Stimulated activated memory B cell treated with anti-CD40 and anti-IgM and Interleukin-4, amounts not matched to agents 10 μg/mL and 1 μg/mL and 100 μg/mL, for 72 hours (primary cell): ENCODE data around the gene TTC24.
"Not testable (repeated sequence)": the region's sequence is repeated elsewhere in the genome, so short reads cannot be mapped to it uniquely, and the experiment has no call there.

Experiments
- ATAC-seq: fragments of 150-1000 bp; cut with Tn5 transposase; 2 replicates; pipeline ENCODE4 v1.10.0; 2021
- H3K27ac Mint-ChIP-seq: one replicate; pipeline ENCODE4 v1.8.0; 2022; ENCODE audit warnings: mild to moderate bottlenecking, mixed read lengths
- H3K27me3 Mint-ChIP-seq: one replicate; pipeline ENCODE4 v1.8.0; 2022; ENCODE audit warnings: mixed read lengths
- H3K36me3 Mint-ChIP-seq: one replicate; pipeline ENCODE4 v1.8.0; 2022; ENCODE audit warnings: mixed read lengths
- H3K4me1 Mint-ChIP-seq: one replicate; pipeline ENCODE4 v1.8.0; 2022; ENCODE audit warnings: mixed read lengths
- H3K4me3 Mint-ChIP-seq: one replicate; pipeline ENCODE4 v1.8.0; 2022; ENCODE audit warnings: mild to moderate bottlenecking, moderate library complexity, mixed read lengths
- H3K9me3 Mint-ChIP-seq: one replicate; pipeline ENCODE4 v1.8.0; 2022; ENCODE audit warnings: mixed read lengths

The TTC24 gene

GRCh38 chr1:156571261-156571852 lies 8.2 kb upstream of the TTC24 start:
- peak overlapping the region; percentile 82 for H3K4me3 Mint-ChIP-seq
- ATAC-seq = no peak
- H3K4me1 Mint-ChIP-seq = peaks cover 12% of the 10 kb centered on the region
- H3K9me3 Mint-ChIP-seq = no peaks in the 10 kb centered on the region
- H3K27ac Mint-ChIP-seq = no peak overlapping the region
- H3K36me3 Mint-ChIP-seq = no peaks in the 10 kb centered on the region
- peaks cover 28% of the 10 kb centered on the region for H3K27me3 Mint-ChIP-seq

GRCh38 chr1:156571919-156572662 lies 7.4 kb upstream of the TTC24 start, which contains the start of gene IQGAP3:
Gene IQGAP3, minus strand, starts transcription at chr1:156572565. Its CDS starts 36 bp downstream, at chr1:156572529.
- peaks cover 12% of the 10 kb centered on the region for H3K4me1 Mint-ChIP-seq
- ATAC-seq = peak; percentile 92
- peaks cover 28% of the 10 kb centered on the region for H3K27me3 Mint-ChIP-seq
- H3K36me3 Mint-ChIP-seq = no peaks in the 10 kb centered on the region
- peak within 1 kb of the TSS; percentile 82 for H3K4me3 Mint-ChIP-seq
- H3K9me3 Mint-ChIP-seq = no peaks in the 10 kb centered on the region
- H3K27ac Mint-ChIP-seq = peak within 1 kb of the TSS; percentile 28

GRCh38 chr1:156572663-156573018 lies 6.9 kb upstream of the TTC24 start:
- peaks cover 12% of the 10 kb centered on the region for H3K4me1 Mint-ChIP-seq
- H3K27me3 Mint-ChIP-seq = peaks cover 28% of the 10 kb centered on the region
- peak overlapping the region; percentile 28 for H3K27ac Mint-ChIP-seq
- no peak for ATAC-seq
- no peaks in the 10 kb centered on the region for H3K36me3 Mint-ChIP-seq
- no peaks in the 10 kb centered on the region for H3K9me3 Mint-ChIP-seq
- H3K4me3 Mint-ChIP-seq = peak overlapping the region; percentile 82

- peaks cover 28% of the 10 kb centered on the region for H3K27me3 Mint-ChIP-seq
- H3K4me1 Mint-ChIP-seq = peaks cover 12% of the 10 kb centered on the region
- no peaks in the 10 kb centered on the region for H3K36me3 Mint-ChIP-seq
- no peak overlapping the region for H3K27ac Mint-ChIP-seq
- H3K4me3 Mint-ChIP-seq = no peak overlapping the region
- ATAC-seq = no peak
- H3K9me3 Mint-ChIP-seq = no peaks in the 10 kb centered on the region
These were observed 5.4 kb upstream of the TTC24 start for GRCh38 chr1:156574039-156574633.

GRCh38 chr1:156577550-156577949 lies 2.0 kb upstream of the TTC24 start:
- ATAC-seq = no peak
- Mint-ChIP-seq H3K4me3 (no peak overlapping the region), H3K4me1 (peaks cover 23% of the 10 kb centered on the region)

GRCh38 chr1:156578055-156578454 lies 1.5 kb upstream of the TTC24 start:
- no peaks in the 10 kb centered on the region for H3K9me3 Mint-ChIP-seq
- no peaks in the 10 kb centered on the region for H3K36me3 Mint-ChIP-seq
- no peak for ATAC-seq
- peaks cover 4% of the 10 kb centered on the region for H3K27me3 Mint-ChIP-seq
- H3K27ac Mint-ChIP-seq = no peak overlapping the region
- peaks cover 23% of the 10 kb centered on the region for H3K4me1 Mint-ChIP-seq
- no peak overlapping the region for H3K4me3 Mint-ChIP-seq

More at GRCh38 chr1:156577550-156577949, 2.0 kb upstream of the TTC24 start:
- H3K27ac Mint-ChIP-seq = no peak overlapping the region
- H3K9me3 Mint-ChIP-seq = no peaks in the 10 kb centered on the region
- H3K27me3 Mint-ChIP-seq = peaks cover 9% of the 10 kb centered on the region
- H3K36me3 Mint-ChIP-seq = no peaks in the 10 kb centered on the region

GRCh38 chr1:156581661-156582387 lies 2.3 kb downstream of the TTC24 start:
- peak; percentile 85 for ATAC-seq
- Mint-ChIP-seq H3K4me1 (peaks cover 37% of the 10 kb centered on the region), H3K27ac (peak overlapping the region; percentile 97), H3K4me3 (peak overlapping the region; percentile 82), H3K27me3 (no peaks in the 10 kb centered on the region), H3K9me3 (no peaks in the 10 kb centered on the region), H3K36me3 (peaks cover 11% of the 10 kb centered on the region)

- Mint-ChIP-seq H3K27ac (peak overlapping the region; percentile 97), H3K9me3 (no peaks in the 10 kb centered on the region), H3K27me3 (no peaks in the 10 kb centered on the region), H3K36me3 (peaks cover 11% of the 10 kb centered on the region), H3K4me3 (peak overlapping the region; percentile 82), H3K4me1 (peaks cover 37% of the 10 kb centered on the region)
- ATAC-seq = peak; percentile 64
These were observed 3.0 kb downstream of the TTC24 start for GRCh38 chr1:156582388-156583017.

- no peak for ATAC-seq
- peaks cover 37% of the 10 kb centered on the region for H3K4me1 Mint-ChIP-seq
- no peaks in the 10 kb centered on the region for H3K9me3 Mint-ChIP-seq
- H3K36me3 Mint-ChIP-seq = peaks cover 11% of the 10 kb centered on the region
- H3K4me3 Mint-ChIP-seq = peak overlapping the region; percentile 16
- H3K27ac Mint-ChIP-seq = peak overlapping the region; percentile 97
- H3K27me3 Mint-ChIP-seq = no peaks in the 10 kb centered on the region
These were observed 4.5 kb downstream of the TTC24 start for GRCh38 chr1:156583821-156584622.

- no peaks in the 10 kb centered on the region for H3K9me3 Mint-ChIP-seq
- no peak for ATAC-seq
- H3K27ac Mint-ChIP-seq = no peak overlapping the region
These were observed 5.3 kb downstream of the TTC24 start for GRCh38 chr1:156584813-156585212.

GRCh38 chr1:156586323-156586722 lies 6.8 kb downstream of the TTC24 start:
- H3K27me3 Mint-ChIP-seq = no peaks in the 10 kb centered on the region
- peaks cover 11% of the 10 kb centered on the region for H3K36me3 Mint-ChIP-seq
- peaks cover 38% of the 10 kb centered on the region for H3K4me1 Mint-ChIP-seq
- no peak overlapping the region for H3K27ac Mint-ChIP-seq
- no peak for ATAC-seq
- H3K9me3 Mint-ChIP-seq = no peaks in the 10 kb centered on the region
- no peak overlapping the region for H3K4me3 Mint-ChIP-seq

More at GRCh38 chr1:156584813-156585212, 5.3 kb downstream of the TTC24 start:
- H3K4me1 Mint-ChIP-seq = peaks cover 37% of the 10 kb centered on the region
- H3K27me3 Mint-ChIP-seq = no peaks in the 10 kb centered on the region
- H3K4me3 Mint-ChIP-seq = no peak overlapping the region
- H3K36me3 Mint-ChIP-seq = peaks cover 11% of the 10 kb centered on the region

GRCh38 chr1:156586892-156587477 lies 7.5 kb downstream of the TTC24 start:
- H3K9me3 Mint-ChIP-seq = no peaks in the 10 kb centered on the region
- no peak overlapping the region for H3K27ac Mint-ChIP-seq
- no peak overlapping the region for H3K4me3 Mint-ChIP-seq
- H3K27me3 Mint-ChIP-seq = no peaks in the 10 kb centered on the region
- H3K4me1 Mint-ChIP-seq = peaks cover 32% of the 10 kb centered on the region
- H3K36me3 Mint-ChIP-seq = peaks cover 11% of the 10 kb centered on the region
- ATAC-seq = no peak

GRCh38 chr1:156587927-156588326 lies 8.4 kb downstream of the TTC24 start:
- not testable (repeated sequence) for H3K27ac Mint-ChIP-seq, H3K27me3 Mint-ChIP-seq, ATAC-seq, H3K4me3 Mint-ChIP-seq, H3K9me3 Mint-ChIP-seq
- peaks cover 15% of the 10 kb centered on the region for H3K36me3 Mint-ChIP-seq
- peaks cover 30% of the 10 kb centered on the region for H3K4me1 Mint-ChIP-seq

GRCh38 chr1:156589546-156589945 lies 10.0 kb downstream of the TTC24 start:
- peaks cover 16% of the 10 kb centered on the region for H3K36me3 Mint-ChIP-seq
- no peaks in the 10 kb centered on the region for H3K27me3 Mint-ChIP-seq
- H3K27ac Mint-ChIP-seq = no peak overlapping the region
- no peak for ATAC-seq
- no peak overlapping the region for H3K4me3 Mint-ChIP-seq
- no peaks in the 10 kb centered on the region for H3K9me3 Mint-ChIP-seq
- peaks cover 16% of the 10 kb centered on the region for H3K4me1 Mint-ChIP-seq
